Stimulated activated CD4-positive, alpha-beta T cell treated with anti-CD3 and anti-CD28 coated beads, Interleukin-4, amount 100 ng/mL, for 4 hours (primary cell): ENCODE data around the gene MINPP1.
"Not testable (repeated sequence)": the region's sequence is repeated elsewhere in the genome, so short reads cannot be mapped to it uniquely, and the experiment has no call there.

Source experiments
- DNase-seq, 2 experiments: peaks; one replicate each; pipeline ENCODE4 v3.0.0-alpha.2; 2020

Gene MINPP1, protein sequence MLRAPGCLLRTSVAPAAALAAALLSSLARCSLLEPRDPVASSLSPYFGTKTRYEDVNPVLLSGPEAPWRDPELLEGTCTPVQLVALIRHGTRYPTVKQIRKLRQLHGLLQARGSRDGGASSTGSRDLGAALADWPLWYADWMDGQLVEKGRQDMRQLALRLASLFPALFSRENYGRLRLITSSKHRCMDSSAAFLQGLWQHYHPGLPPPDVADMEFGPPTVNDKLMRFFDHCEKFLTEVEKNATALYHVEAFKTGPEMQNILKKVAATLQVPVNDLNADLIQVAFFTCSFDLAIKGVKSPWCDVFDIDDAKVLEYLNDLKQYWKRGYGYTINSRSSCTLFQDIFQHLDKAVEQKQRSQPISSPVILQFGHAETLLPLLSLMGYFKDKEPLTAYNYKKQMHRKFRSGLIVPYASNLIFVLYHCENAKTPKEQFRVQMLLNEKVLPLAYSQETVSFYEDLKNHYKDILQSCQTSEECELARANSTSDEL

DNA sequence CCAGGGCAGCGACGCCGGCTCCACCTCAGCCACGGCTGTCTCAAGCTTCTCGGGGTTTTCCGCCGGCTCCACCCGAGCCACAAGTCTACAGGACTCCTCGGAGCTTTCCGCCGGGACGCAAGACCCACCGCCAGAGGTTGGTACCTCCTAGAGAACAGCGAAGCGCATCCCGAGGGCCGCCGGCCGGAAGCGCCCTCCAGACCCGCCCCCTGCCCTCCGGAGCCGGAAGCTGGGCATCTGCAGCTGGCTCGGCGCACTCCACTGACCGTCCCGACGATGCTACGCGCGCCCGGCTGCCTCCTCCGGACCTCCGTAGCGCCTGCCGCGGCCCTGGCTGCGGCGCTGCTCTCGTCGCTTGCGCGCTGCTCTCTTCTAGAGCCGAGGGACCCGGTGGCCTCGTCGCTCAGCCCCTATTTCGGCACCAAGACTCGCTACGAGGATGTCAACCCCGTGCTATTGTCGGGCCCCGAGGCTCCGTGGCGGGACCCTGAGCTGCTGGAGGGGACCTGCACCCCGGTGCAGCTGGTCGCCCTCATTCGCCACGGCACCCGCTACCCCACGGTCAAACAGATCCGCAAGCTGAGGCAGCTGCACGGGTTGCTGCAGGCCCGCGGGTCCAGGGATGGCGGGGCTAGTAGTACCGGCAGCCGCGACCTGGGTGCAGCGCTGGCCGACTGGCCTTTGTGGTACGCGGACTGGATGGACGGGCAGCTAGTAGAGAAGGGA lies at the start of gene MINPP1:
Gene MINPP1, plus strand, starts transcription at position 254 of the 726 bp plus-strand sequence. Its CDS starts 23 bp downstream, at position 277.
- DNase-seq = peak; percentile 78 to 84

DNA sequence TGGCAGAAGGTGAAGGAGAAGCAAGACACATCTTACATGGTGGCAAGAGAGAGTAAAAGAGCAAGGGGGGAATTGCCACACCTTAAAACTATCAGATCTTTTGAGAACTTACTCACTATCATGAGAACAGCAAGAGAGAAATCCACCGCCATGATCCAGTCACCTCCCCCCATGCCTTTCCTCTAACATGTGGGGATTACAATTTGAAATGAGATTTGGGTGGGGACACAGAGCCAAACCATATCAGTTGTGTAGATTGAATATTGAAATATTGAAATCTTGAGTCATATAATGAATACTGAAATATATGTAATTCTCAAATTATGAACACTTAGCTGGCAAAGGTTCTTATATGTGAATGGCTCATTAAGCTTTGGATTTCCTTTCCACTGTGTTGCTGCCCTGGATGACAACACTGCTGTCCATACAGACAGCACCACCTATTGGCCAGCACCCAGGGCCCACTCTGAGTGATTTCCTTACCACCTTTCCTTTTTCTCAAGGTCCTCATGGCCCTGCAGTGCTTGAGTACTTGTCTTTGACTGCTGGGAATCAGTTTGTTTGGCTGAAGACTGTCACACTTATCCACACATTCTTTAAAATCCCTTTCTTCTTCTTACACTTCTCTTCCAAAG lies 48.0 kb upstream of the MINPP1 start:
- DNase-seq = not testable (repeated sequence)

DNA sequence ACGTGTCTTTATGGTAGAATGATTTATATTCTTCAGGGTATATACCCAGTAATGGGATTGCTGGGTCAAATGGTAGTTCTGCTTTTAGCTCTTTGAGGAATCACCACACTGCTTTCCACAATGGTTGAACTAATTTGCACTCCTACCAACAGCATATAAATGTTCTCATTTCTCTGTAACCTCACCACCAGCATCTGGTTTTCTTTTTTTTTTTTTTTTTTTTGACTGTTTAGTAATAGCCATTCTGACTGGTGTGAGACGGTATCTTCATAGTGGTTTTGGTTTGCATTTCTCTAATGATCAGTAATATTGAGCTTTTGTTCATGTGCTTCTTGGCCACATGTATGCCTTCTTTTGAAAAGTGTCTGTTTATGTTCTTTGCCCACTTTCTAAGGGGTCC lies 42.9 kb upstream of the MINPP1 start:
- not testable (repeated sequence) for DNase-seq

DNA sequence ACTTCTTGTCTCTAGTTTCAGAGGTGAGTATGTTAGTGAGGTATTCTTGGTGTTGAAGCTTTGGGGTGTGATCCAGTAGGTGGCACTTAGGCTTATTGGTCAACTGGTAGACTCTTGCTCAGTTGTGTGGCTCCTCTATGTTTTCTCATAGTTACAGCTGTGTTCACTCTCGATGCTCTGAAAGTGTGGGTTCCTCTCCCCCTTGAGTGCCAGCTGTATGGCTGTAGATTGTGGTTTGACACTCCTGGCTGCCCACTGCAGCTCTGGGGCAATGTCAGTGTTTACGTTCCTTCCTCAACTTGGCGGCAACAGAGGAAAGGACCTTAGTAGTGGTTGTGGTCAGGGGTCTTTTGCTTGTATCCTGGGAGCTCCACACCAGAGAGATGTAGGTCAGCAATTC lies 37.8 kb upstream of the MINPP1 start:
- not testable (repeated sequence) for DNase-seq

DNA sequence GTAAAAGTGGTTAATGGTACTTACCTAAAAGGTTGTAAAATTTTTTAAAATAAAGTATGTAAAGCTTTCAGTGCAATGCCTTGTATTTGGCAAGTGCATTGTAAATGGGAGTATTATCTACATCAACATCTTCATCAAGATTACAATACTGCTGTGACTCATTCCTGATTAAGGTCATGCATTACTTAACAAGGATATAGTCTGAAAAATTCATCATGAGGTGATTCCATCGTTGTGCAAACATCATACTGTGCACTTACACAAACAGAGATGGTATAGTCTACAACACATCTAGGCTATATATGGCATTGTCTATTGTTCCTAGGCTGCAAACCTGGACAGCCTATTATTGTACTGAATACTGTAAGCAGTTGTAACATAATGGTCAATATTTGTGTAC lies 16.0 kb upstream of the MINPP1 start:
- DNase-seq = not testable (repeated sequence)

DNA sequence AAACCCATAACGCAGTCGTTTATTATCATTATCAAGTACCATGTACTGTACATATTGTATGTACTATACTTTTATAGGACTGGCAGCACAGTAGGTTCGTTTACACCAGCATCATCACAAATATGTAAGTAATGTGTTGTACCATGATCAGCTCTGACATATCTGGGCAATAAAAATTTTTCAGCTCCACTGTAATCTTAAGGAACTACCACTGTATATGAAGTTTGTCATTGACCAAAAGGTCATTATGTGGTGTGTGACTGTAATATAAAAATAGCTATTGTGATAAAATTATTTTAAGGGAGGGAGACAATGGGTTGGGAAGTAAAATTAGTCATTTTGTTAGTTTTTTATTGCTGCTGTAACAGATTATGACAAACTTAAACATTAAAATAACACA lies 14.4 kb upstream of the MINPP1 start:
- not testable (repeated sequence) for DNase-seq

DNA sequence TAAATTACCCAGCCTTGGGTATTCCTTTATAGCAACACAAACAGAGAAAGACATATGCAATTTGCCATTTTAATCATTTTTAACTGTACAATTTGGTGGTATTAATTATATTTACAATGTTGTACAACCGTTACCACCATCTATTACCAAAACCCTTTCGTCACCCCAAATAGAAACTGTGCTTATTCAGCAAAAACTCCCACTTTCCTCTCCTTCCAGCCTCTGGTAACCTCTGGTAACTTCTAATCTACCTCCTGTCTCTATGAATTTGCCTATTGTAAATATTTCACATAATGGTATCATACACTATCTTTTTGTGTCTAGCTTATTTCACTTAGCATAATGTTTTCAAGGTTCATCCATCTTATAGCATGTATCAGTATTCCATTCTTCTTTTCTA lies 12.2 kb upstream of the MINPP1 start:
- DNase-seq = not testable (repeated sequence)

DNA sequence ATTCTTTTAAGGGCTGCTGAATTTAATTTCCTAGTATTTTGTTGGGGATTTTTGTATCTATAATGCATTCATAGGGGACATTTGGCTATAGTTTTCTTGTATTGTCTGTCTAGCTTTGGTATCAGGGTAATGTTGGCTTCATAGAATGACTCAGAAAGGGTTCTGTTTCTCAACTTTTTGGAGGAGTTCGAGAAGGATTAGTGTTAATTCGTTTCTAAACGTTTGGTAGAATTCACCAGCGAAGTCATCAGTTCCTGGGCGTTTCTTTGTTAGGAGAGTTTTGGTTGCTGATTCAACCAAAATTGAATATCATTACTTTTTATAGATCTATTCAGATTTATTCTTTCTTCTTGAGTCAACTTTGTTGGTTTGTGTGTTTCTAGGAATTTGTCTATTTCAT lies 9.2 kb upstream of the MINPP1 start:
- not testable (repeated sequence) for DNase-seq

DNA sequence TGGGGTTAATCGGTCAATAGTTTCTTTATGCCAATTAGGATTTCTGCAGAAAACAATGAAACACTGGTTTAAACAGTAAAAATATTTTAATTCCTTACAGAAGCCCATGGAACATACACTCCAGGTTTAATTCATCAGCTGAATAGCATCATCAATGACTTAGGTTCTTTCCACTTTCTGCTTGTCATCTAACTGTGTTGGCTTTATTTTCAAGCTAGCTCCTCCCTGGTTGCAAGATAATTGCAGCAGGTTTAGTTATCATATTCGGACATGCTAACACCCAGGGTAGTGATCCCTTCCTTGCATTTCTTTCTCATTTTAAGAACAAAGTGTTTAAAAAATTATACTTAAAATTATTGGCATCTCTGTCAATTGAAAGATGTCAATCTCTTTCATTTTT lies 7.3 kb upstream of the MINPP1 start:
- DNase-seq = not testable (repeated sequence)

DNA sequence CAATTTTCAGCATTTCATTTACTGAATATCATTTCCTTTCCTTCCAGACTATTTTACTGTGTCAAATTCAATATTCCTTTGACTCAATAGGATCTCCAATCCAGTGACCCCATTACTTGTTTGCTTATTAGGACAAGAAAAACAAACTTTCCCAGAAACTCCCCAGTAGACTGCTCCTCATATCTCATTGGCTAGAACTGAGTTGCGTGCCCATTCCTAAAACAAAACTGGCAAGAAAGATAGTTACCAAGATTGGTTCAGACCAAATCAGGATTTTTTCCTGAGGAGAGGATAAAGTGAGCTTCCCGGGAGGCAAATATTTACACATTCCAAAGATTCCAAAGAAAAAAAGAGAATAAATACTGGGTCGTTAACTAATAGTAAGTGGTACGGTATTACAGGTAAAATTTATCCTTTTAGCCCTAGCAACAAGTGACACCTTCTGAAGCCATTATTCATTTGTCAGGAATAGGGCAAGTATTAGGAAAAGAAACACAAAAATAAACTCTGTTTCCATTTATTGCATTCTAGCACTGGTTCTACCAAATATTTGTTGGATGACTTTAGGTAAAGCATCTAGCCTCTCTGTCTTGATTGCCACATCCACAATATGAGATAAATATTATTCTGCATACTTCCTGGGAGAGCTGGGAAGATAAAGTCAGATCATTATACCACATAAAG lies 6.4 kb upstream of the MINPP1 start:
- DNase-seq = not testable (repeated sequence)

DNA sequence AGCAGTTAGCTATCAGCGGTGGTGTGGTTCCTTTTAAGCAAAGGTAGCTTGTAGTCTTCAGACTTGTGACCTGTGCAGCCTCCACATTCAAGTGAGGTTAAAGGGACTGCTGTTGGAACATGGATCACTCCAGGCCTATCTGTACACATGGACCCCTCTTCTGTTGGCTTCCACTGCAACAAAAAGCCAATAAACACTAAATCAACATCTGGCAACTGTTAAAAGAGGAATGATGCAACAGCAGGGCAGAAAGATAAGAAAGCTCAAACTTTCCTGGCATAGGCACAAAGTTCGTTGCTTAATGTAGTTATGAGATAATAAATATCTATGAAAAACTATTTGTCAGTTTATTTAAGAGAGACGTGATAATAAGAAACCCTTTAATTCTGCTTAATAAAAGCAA lies 4.0 kb upstream of the MINPP1 start:
- DNase-seq = no peak

DNA sequence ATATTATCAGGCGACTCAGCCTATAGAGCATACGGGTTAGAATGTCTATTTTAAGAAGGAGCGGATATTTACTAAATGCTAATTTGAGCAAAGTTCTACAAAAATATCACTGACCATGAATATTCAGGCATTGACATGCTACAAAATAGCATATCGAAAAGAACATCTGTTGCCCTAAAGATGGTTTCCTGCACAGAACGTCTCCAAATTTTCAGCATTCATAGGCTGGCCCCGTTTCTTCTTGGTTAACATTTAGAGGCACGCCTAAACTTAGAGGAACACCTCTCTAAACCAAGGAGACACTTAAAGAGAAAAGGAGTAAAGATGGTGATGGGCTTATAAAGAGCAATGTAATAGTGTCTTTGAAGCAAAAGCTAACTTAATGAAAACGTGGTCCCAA lies 1.3 kb upstream of the MINPP1 start:
- no peak for DNase-seq

DNA sequence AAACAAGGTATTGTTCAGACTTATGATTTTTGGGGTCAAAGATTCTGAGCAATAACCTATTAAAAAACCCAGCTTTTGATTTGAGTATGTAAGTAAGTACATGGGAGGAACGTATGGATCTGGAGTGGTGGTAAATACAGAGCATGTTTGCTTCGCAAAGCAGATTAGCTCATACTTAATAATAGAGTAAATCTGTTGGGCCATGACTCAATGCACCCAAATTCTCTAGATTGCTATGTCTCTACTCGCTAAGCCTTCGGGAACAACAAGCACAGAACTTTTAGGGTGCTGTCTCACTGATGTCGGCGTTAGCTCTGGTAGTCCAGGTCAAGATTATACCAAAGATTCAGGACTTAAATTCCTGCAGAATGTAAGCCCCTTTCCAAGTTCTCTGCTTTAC lies 807 bp upstream of the MINPP1 start:
- DNase-seq = no peak

DNA sequence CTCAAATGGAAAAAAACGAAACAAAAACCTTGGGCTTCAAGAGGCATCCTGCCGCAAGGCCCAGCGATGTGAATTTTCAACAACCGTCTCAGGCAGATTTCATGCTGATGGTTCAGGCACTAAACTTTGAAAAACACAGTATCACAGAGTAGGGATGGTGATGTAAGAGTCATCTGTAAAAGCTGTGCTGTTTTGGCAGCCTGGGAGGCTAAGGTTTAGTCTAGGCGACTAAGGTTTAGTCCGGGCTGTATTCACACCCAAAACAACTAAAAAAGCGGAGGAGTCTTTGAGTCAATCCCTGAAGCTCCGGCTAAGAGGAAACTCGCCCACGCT lies 420 bp upstream of the MINPP1 start:
- no peak for DNase-seq

DNA sequence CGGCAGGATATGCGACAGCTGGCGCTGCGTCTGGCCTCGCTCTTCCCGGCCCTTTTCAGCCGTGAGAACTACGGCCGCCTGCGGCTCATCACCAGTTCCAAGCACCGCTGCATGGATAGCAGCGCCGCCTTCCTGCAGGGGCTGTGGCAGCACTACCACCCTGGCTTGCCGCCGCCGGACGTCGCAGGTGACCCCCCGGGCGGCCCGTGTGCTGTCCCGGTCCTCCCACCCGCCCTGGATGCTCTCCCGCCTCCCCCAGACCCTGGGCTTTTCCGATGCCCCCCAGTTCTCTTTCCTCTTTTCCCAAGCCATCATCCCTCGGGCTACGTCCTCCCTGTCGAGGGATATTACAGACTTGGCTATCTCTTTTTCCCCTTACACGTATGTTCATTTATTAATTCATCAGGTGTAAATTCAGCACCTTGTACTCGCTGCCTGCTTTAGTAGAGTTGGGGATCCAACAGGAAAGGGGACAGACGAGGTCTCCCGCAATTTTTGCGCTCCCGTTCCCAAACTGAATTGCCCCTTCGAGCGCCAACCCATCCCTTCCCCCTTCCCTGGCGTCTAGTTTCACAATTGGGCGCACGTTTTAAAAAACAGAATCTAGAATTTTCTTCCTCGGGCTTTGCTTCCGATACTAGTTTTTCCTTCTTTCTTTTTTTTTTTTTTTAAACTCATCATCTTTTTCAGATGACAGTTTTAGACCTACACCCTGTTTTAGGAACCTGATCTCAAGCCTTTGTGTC lies 846 bp downstream of the MINPP1 start:
- peak; percentile 31 to 40 for DNase-seq

DNA sequence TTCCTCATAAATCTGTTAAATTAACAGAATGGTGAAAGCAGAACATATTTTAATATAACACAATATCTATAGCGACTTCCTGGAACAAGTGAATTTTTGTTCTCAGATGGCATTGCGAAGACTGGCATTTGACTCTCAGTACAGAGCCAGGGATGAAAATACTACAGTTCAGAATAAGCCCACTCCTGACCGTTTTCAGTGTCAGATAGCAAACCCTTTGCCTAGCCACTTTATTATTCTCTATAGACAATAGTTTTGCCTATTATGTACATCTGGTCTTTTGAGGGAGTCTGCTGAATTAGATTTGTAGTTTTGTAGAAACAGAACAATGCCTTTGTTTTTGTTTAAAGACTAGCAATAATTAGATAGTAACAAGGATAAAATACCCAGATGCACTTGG lies 2.3 kb downstream of the MINPP1 start:
- no peak for DNase-seq

DNA sequence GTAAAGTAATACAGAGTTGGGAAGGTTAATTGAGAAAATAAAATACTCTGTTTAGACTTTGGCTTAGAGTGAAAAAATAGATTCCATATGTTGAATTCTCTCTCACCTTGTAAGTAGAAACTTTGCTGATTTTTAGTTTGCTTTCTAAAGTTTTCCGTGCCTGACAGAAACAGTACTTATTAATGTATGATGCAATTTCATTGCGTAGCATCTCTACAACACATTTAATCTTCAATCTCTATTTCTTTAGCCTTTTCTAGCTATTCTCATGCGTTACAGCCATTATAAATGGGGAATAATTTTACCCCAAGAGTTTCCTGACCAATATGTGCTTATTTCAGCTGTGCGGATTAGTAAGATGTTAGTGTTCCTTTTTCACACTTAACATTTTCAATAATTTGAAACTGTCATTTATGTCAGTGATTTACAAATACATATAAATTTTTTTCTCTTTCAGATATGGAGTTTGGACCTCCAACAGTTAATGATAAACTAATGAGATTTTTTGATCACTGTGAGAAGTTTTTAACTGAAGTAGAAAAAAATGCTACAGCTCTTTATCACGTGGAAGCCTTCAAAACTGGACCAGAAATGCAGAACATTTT lies 3.3 kb downstream of the MINPP1 start:
- DNase-seq = no peak

DNA sequence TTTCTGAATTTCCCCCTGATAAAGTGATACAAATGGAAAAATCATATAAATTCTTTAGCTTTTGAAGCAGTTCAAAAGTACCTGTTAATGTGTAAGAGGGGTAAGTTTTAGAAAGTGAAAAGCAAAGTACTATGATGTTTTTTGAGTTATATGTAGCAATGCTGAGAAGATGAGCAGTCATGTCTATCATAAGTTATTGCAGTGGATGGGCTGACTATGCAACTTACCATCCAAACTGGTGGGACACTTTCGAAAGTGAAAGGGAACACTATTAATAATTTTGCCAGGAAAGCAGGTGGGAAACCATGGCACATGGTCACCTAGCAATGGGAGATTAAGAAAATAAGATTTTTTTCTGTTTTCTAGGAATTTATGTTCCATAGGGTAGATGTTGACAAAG lies 4.1 kb downstream of the MINPP1 start:
- no peak for DNase-seq

DNA sequence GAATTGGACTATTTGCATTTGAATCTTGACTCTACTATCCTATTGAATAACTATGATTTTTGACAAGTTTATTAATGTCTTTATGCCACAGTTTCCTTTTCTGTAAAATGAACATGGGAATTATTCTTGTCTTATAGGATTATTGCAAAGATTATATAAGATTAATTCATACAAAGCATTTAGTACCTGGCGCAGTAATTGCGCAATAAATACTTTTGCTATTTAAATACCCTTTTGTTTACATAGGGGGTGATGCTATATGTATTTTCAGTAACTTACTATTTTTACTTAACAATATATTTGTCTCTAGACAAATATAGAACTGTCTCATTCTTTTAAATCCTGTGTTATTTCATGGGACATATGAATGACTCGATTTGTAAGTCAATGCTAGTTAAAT lies 5.3 kb downstream of the MINPP1 start:
- no peak for DNase-seq

DNA sequence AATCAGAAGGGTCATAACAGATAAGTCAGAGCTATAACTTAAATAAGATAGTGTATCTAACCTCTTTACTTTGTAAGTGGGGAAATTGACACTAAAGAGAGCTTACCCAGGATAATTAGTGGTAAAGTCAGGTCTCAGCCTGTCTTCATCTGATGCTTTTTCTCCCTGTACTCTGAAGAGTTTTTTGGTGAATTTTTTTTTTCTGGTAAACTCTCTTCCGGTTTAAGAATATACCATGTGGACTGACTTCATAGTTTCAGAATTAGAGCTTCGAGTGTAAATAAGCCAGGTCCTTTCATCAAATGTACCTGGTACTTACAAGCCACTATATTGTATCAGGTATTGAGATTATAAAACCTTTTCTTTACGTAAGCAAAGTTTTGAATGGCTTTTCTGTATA lies 6.8 kb downstream of the MINPP1 start:
- DNase-seq = no peak

DNA sequence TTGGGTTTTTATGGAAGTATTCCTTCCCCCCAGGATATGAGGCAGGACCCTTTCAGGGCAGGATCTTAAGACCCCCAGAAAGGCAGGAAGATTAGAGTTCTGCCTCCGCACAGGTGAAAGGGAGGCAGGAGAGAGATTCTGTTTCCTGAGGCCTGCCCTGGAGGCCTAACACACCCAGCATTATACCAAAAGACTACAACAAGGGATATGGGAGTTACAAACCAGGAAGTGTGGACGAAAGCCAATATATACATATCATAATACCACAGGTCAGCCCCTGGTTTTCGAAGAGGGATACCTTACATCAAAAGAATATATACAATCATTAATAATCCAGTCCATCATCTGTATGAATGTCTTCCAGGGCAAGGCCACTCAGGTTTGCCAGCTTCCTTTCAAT lies 14.2 kb downstream of the MINPP1 start:
- DNase-seq = no peak

DNA sequence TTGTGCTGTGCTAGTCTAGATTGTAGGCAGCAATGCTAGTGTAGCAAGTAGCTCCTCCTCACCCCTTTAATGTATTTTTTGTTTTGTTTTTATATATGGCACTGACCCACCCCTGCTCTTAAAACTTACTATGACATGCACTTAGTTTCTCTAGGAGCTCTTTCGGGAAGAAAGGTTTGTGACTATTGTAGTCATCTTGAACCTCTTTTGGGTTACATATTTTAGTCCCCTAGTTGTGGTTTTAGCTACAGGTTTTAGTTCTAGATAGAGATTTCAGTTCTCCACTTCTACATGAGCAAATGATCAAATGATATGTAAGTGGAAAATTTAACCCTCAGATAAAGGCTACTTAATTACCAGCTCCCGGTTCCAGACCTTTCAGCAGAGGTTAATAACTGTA lies 14.9 kb downstream of the MINPP1 start:
- no peak for DNase-seq
